HFFc6 (cell line): ENCODE measurements around the gene CLCA2. TPM values are rescaled to one million over a fixed set of nuclear protein-coding genes. Genes with fewer than 3 reads are reported as not detected.

Experiments
- DNase-seq: peaks from one replicate; pipeline ENCODE4 v3.0.0-alpha.2; 2018
- H3K27ac Mint-ChIP-seq: 2 replicates; pipeline ENCODE4 v1.8.0; 2020; ENCODE audit warnings: mild to moderate bottlenecking, mixed read lengths
- H3K27me3 Mint-ChIP-seq: 2 replicates; pipeline ENCODE4 v1.8.0; 2021; ENCODE audit warnings: mild to moderate bottlenecking, moderate library complexity, mixed read lengths; ENCODE audit not compliant: insufficient read depth
- H3K36me3 Mint-ChIP-seq: 2 replicates; pipeline ENCODE4 v1.8.0; 2021; ENCODE audit warnings: low read depth, mixed read lengths
- H3K4me1 Mint-ChIP-seq: 2 replicates; pipeline ENCODE4 v1.8.0; 2020; ENCODE audit warnings: low read depth, mixed read lengths
- H3K4me3 Mint-ChIP-seq: 2 replicates; pipeline ENCODE4 v1.8.0; 2020; ENCODE audit warnings: mild to moderate bottlenecking, moderate library complexity, mixed read lengths
- H3K9me3 Mint-ChIP-seq: 2 replicates; pipeline ENCODE4 v1.8.0; 2020; ENCODE audit warnings: mild to moderate bottlenecking, mixed read lengths
- CTCF ChIP-seq: fragments of 200-600 bp; sonication (generic); IDR thresholded peaks from 2 replicates; pipeline ENCODE4 v1.5.0; 2021; ENCODE audit warnings: antibody characterized with exemption, mild to moderate bottlenecking
- long read RNA-seq: library from polyadenylated mRNA; unstranded; transcript quantifications from one replicate; pipeline ENCODE4 v2.0.0, GENCODE V29; 2019
- total RNA-seq, 6 experiments: library from RNA; stranded (reverse); fragmentation: NEBNext Ultra II Directional; extraction: Animal tissue kit (Norgen Biotek cat#: 25700); gene quantifications; 2 replicates in 1 of 6; 3 replicates in 5 of 6; pipeline ENCODE4 v1.2.3, GENCODE V29; 2021

Gene CLCA2, protein sequence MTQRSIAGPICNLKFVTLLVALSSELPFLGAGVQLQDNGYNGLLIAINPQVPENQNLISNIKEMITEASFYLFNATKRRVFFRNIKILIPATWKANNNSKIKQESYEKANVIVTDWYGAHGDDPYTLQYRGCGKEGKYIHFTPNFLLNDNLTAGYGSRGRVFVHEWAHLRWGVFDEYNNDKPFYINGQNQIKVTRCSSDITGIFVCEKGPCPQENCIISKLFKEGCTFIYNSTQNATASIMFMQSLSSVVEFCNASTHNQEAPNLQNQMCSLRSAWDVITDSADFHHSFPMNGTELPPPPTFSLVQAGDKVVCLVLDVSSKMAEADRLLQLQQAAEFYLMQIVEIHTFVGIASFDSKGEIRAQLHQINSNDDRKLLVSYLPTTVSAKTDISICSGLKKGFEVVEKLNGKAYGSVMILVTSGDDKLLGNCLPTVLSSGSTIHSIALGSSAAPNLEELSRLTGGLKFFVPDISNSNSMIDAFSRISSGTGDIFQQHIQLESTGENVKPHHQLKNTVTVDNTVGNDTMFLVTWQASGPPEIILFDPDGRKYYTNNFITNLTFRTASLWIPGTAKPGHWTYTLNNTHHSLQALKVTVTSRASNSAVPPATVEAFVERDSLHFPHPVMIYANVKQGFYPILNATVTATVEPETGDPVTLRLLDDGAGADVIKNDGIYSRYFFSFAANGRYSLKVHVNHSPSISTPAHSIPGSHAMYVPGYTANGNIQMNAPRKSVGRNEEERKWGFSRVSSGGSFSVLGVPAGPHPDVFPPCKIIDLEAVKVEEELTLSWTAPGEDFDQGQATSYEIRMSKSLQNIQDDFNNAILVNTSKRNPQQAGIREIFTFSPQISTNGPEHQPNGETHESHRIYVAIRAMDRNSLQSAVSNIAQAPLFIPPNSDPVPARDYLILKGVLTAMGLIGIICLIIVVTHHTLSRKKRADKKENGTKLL
- total RNA-seq, result under 1 TPM; 0.09 to 0.50 (median 0.18) TPM
- long read RNA-seq, partial matches to known transcripts, result 0 of 1 reads
- long read RNA-seq, other reads (novel, unspliced or antisense), result 1 of 1 reads

DNA sequence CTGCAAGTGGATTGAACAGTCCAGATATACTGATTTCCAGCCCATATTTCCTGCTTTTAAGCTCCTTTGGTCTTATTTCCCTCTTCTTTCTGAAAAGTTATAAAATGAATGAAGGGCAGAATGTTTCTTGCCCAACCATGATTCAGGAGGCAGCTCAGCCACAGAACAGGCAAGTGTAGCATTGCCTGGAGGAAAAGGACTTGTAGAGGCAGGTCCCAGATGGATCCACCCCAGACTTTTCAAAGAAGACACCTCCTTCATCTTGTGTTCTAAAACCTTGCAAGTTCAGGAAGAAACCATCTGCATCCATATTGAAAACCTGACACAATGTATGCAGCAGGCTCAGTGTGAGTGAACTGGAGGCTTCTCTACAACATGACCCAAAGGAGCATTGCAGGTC lies at the start of gene CLCA2:
TSS of gene CLCA2 (plus strand) at position 299 of the 400 bp plus-strand sequence. CDS start at position 376, 77 bp downstream.
- TF ChIP-seq CTCF, result no peak
- no peak within 1 kb of the TSS for H3K4me3 Mint-ChIP-seq
- no peak within 1 kb of the TSS for H3K27ac Mint-ChIP-seq
- H3K27me3 Mint-ChIP-seq, result no peaks in the 10 kb centered on the region
- no peak for DNase-seq
- no peaks in the 10 kb centered on the region for H3K36me3 Mint-ChIP-seq
- H3K9me3 Mint-ChIP-seq, result no peaks in the 10 kb centered on the region
- H3K4me1 Mint-ChIP-seq, result peaks cover 23% of the 10 kb centered on the region

GRCh38 chr1:86375688-86376087 lies 48.3 kb upstream of the CLCA2 start:
- no peak for DNase-seq
- no peak for TF ChIP-seq CTCF
- Mint-ChIP-seq H3K27me3 (no peaks in the 10 kb centered on the region), H3K4me3 (no peak overlapping the region), H3K9me3 (no peaks in the 10 kb centered on the region), H3K4me1 (peaks cover 15% of the 10 kb centered on the region), H3K36me3 (peaks cover 15% of the 10 kb centered on the region), H3K27ac (no peak overlapping the region)

- no peaks in the 10 kb centered on the region for H3K9me3 Mint-ChIP-seq
- H3K36me3 Mint-ChIP-seq, result peaks cover 15% of the 10 kb centered on the region
- H3K4me3 Mint-ChIP-seq, result no peak overlapping the region
- no peaks in the 10 kb centered on the region for H3K27me3 Mint-ChIP-seq
- peaks cover 16% of the 10 kb centered on the region for H3K4me1 Mint-ChIP-seq
- no peak overlapping the region for H3K27ac Mint-ChIP-seq
- no peak for TF ChIP-seq CTCF
- DNase-seq, result no peak
These were observed 46.6 kb upstream of the CLCA2 start for GRCh38 chr1:86377341-86377740.

DNA sequence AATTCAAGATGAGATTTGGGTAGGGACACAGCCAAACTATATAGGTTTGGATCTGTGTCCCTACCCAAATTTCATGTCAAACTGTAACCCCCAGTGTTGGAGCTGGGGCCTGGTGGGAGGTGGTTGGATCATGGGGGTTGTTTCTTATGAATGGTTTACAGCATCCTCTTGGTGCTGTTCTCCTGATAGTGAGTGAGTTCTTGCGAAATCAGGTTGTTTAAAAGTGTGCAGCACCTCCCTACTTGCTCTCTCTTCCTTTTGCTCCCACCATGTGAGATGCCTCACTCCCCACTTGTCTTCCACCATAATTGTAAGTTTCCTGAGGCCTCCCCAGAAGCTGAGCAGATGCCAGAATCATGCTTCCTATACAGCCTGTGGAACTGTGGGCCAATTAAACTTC lies 45.2 kb upstream of the CLCA2 start:
- H3K9me3 Mint-ChIP-seq, result no peaks in the 10 kb centered on the region
- H3K27me3 Mint-ChIP-seq, result no peaks in the 10 kb centered on the region
- H3K27ac Mint-ChIP-seq, result no peak overlapping the region
- no peak for TF ChIP-seq CTCF
- DNase-seq, result no peak
- no peak overlapping the region for H3K4me3 Mint-ChIP-seq
- H3K36me3 Mint-ChIP-seq, result peaks cover 15% of the 10 kb centered on the region
- H3K4me1 Mint-ChIP-seq, result peaks cover 21% of the 10 kb centered on the region

- H3K27me3 Mint-ChIP-seq, result no peaks in the 10 kb centered on the region
- TF ChIP-seq CTCF, result peak; percentile 93
- H3K4me3 Mint-ChIP-seq, result peak overlapping the region; percentile 73
- H3K27ac Mint-ChIP-seq, result peak overlapping the region; percentile 65
- H3K36me3 Mint-ChIP-seq, result peaks cover 15% of the 10 kb centered on the region
- peaks cover 21% of the 10 kb centered on the region for H3K4me1 Mint-ChIP-seq
- H3K9me3 Mint-ChIP-seq, result no peaks in the 10 kb centered on the region
- peak; percentile 53 for DNase-seq
These were observed 43.6 kb upstream of the CLCA2 start for GRCh38 chr1:86380257-86380861.
